GM18505 (cell line): Measurements from ENCODE around the gene SURF4.

Source experiments
- ATAC-seq: cut with Tn5 transposase; IDR thresholded peaks from one replicate; pipeline ENCODE4 v1.9.1; 2021; ENCODE audit not compliant: unreplicated experiment
- POLR2A ChIP-seq: IDR thresholded peaks from 4 replicates; pipeline ENCODE4 v1.6.1; 2011; ENCODE audit warnings: borderline replicate concordance; ENCODE audit not compliant: insufficient read depth, insufficient read length; ENCODE audit errors: extremely low read depth

The SURF4 gene

GRCh38 chr9:133374612-133375115 is 1.2 kb downstream of the SURF4 start:
- ATAC-seq: no peak
- TF ChIP-seq POLR2A: no peak

- TF ChIP-seq POLR2A: no peak
- no peak for ATAC-seq
These were observed 3.7 kb downstream of the SURF4 start for GRCh38 chr9:133372144-133372543.

- no peak for TF ChIP-seq POLR2A
- no peak for ATAC-seq
These were observed 4.6 kb downstream of the SURF4 start for GRCh38 chr9:133371261-133371711.

- ATAC-seq: no peak
- no peak for TF ChIP-seq POLR2A
These were observed 5.2 kb downstream of the SURF4 start for GRCh38 chr9:133370685-133371084.

- ATAC-seq: no peak
- TF ChIP-seq POLR2A: no peak
These were observed 5.9 kb downstream of the SURF4 start for GRCh38 chr9:133369933-133370332.

GRCh38 chr9:133369422-133369821 is 6.4 kb downstream of the SURF4 start:
- TF ChIP-seq POLR2A: no peak
- no peak for ATAC-seq

- no peak for ATAC-seq
- TF ChIP-seq POLR2A: no peak
These were observed 7.5 kb downstream of the SURF4 start for GRCh38 chr9:133368249-133368881.

GRCh38 chr9:133367778-133368177 is 8.1 kb downstream of the SURF4 start:
- ATAC-seq: no peak

GRCh38 chr9:133367221-133367620 is 8.6 kb downstream of the SURF4 start:
- TF ChIP-seq POLR2A: no peak
- no peak for ATAC-seq

More at GRCh38 chr9:133367778-133368177, 8.1 kb downstream of the SURF4 start:
- TF ChIP-seq POLR2A: no peak

- ATAC-seq: no peak
- no peak for TF ChIP-seq POLR2A
These were observed 9.4 kb downstream of the SURF4 start for GRCh38 chr9:133366435-133366834.

GRCh38 chr9:133362359-133363044 is 13.4 kb downstream of the SURF4 start:
- TF ChIP-seq POLR2A: no peak
- ATAC-seq: no peak

- no peak for TF ChIP-seq POLR2A
- no peak for ATAC-seq
These were observed 14.3 kb downstream of the SURF4 start for GRCh38 chr9:133361507-133362092.

GRCh38 chr9:133360400-133361393 is 15.2 kb downstream of the SURF4 start:
- no peak for ATAC-seq

GRCh38 chr9:133359399-133360175 is 16.3 kb downstream of the SURF4 start:
- no peak for ATAC-seq
- TF ChIP-seq POLR2A: no peak

More at GRCh38 chr9:133360400-133361393, 15.2 kb downstream of the SURF4 start:
- TF ChIP-seq POLR2A: no peak
